A549 treated with AZD9567 at 1 μM for 4 hours (cell line): ENCODE data around the gene CCNK. TPM values are rescaled to one million over a fixed set of nuclear protein-coding genes. Genes with fewer than 3 reads are reported as not detected.

Source experiments
- total RNA-seq: library from RNA; stranded (reverse); fragments of 200-300 nt; extraction: Qiagen RNA extraction; gene quantifications from 5 replicates; pipeline ENCODE4 v1.2.3, GENCODE V29; 2022; ENCODE audit not compliant: insufficient read depth

CCNK gene
- total RNA-seq, result 45.7 to 74.1 TPM (median 48.0 TPM) in 5 replicates

DNA sequence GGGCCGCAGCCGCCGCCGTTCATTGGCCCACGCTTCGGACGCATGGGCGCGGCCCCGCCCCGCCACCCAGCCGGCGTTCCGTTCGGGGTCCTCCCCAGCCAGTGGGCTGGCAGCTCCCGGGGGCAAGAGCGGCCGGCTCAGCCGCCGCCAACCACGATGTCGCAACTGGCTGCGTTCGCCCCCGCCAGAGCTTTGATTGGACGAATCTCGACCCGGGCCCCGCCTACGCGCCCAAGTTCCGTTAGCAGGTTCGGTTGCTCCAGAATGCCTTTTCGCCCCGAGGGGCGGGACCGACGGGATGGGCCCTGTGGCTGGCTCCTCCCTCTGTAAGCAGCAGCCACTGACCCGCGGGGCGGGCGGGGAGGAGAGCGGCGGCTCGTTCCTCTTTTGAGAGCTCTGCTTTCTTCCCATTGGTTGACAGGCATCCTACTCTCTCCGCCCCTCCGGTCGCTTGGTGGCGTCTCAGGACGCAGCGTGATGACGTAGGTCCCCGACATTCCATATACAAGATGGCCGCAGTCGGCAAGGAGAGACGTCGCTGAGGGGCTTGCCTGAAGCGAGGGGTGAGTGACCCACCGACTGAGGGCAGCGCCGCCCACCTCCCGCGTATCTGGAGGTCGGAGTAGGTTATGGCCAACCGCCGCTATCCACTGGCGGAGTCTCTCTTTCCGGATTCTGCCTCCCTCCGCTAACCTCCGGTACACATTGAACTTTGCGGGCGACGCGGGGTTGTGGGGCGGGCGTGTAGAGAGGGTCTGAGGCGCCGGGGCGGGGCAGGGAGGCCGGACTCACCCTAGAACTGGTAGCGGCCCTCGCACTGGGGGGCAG is at the start of gene CCNK:
Gene CCNK, plus strand, starts transcription at position 493 of the 828 bp plus-strand sequence. CDS start 11,269 bp downstream, outside the sequence.

DNA sequence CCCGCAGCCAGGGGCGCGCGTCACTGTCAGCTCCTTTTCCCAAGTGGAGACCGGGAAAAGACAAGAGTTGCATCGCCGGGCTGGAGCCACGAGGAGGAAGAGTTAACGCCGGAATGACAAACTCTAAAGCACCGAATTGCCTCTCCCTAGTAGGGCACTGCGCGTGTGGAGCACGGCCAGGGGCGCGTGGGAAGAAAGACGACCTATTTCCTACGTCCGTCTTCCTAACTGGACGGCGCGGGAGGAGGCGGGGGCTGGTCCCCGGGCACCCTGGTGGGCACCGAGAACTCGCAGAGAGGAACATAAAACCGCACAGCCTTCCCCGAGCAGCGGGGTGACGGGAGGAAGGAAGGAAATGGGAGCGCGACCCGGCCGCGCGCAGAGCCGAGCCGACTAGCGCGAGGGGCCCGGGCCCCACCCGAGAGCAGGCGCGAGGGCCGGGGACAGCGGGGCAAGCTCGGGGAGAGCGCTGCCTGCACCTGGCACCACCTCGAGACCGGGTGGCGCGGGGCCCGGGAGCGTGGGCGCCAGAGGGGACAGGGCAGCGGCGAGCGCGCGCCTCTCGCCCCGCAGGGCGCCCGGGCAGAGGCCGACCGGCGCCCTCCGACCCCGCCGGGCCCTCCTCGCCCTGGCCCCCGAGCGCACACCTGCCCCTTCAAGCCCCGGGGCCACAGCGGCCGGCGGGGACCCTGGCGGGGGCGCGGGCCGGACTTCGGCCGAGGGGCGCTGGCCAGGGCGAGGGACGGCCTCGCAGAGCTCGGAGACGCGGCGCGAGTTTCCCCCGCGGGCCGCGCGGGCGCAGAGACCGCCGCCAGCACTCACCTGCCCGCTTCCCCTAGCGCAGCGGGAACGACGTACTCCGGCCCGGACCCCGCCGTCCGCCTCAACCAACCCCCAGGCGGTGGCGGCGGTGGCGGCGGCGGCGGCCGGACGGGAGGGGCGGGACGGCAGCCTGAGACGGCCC is 1.0 kb upstream of the CCNK start, which contains the start of gene SETD3:
Gene SETD3, minus strand, starts transcription at position 954 of the 964 bp plus-strand sequence. CDS start 15,054 bp downstream, outside the sequence.

Other genes starting within 250 kb of the CCNK start
- gene BCL11B, start 209.2 kb upstream of the CCNK start, total RNA-seq, result 0.17 to 0.33 TPM (median 0.28 TPM) in 5 replicates
- gene SETD3, start 550 bp upstream of the CCNK start, total RNA-seq, result 41.9 to 52.5 TPM (median 47.4 TPM) in 5 replicates
- gene CCDC85C, start 122.8 kb downstream of the CCNK start, total RNA-seq, result 23.8 to 37.1 TPM (median 35.0 TPM) in 5 replicates
- gene HHIPL1, start 163.7 kb downstream of the CCNK start, total RNA-seq, result 0.13 to 0.19 TPM (median 0.17 TPM) in 4 of 5 replicates, not detected in the other
- gene CYP46A1, start 202.9 kb downstream of the CCNK start, total RNA-seq, result 0.14 to 0.23 TPM (median 0.15 TPM) in 4 of 5 replicates, not detected in the other